Measurements from ENCODE around the gene DUSP3. TPM values are rescaled to one million over a fixed set of nuclear protein-coding genes. Genes with fewer than 3 reads are reported as not detected.

Gene DUSP3
- total RNA-seq: 10 to 100 TPM; 10.6 to 12.6 TPM
- 8.4 TPM for polyA plus RNA-seq (2013, experiment 1 of 2)
- 7.8 TPM for polyA plus RNA-seq (2013, experiment 2 of 2)
- total RNA-seq: 14.9 to 50.2 (median 29.0) reads per million in 172 experiments

DNA sequence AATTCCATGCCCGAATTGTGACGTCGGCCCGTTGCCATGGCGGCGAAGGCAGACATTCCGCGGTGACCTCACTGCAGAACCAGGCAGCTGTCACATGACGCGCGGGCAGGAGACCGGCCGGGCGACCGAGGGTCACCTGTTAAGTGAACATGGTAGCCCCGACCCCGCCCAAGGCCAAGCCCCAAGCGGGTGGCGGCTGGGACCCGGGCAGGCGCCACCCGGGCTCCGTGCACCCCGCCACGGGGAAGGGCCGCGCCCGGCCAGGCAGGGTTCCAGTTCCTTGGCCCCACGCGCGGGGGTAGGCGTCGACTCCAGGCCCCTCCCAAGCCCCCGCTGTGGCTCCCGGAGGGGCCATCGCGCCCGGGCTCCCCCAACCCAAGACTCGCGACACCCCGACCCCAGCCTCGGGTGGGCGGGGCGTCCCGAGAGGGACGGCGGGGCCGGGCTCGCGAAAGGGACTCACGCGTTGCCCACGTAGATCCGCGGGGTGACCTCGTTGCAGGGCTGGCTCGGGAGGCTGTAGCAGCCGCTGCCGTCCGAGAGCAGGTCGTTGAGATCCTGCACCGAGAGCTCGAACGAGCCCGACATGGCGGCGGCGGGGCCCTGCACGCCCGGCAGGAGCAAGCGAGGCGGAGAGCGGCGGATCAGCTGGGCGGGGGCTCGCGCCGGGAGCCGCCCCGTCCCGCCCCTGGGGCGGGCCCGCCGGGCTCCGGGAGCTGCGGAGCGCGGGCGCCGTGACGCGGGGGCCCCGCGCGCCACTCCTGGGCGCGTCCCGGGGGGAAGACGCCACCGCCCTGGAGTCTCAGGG is at the start of gene DUSP3:
Gene DUSP3, minus strand, starts transcription at position 641 of the 808 bp plus-strand sequence. Its CDS starts 53 bp downstream, at position 588.
- Mint-ChIP-seq H3K27ac (peak within 1 kb of the TSS; percentile 36), H3K36me3 (ENCODE audit: low read depth) (peaks cover 2% of the 10 kb centered on the region), H3K27me3 (peaks cover 32% of the 10 kb centered on the region), H3K9me3 (no peaks in the 10 kb centered on the region), H3K4me3 (peak within 1 kb of the TSS; percentile 90), H3K4me1 (ENCODE audit: low read depth) (peaks cover 8% of the 10 kb centered on the region)
- peaks cover 21% of the 10 kb centered on the region for H3K4me1 ChIP-seq (ENCODE audit: insufficient read depth, low read length)
- intact Hi-C loops (cut with DNase I, micrococcal nuclease): loop anchor here in 1 of 2 experiments (1.0 to 10.0 kb wide), 3 partner anchors 58 to 726 kb away; partner anchors contain the start of genes ARL4D and GPATCH8
- peak; percentile 47 to 89 (median 68) for DNase-seq
- peaks cover 6 to 21% of the 10 kb centered on the region in 2 experiments for H3K27me3 ChIP-seq (ENCODE audit: control insufficient read depth in 1 of 2, insufficient read depth in 2 of 2, low read length in 2 of 2)
- POLR2A ChIA-PET: interaction anchor here (0.6 to 1.3 kb wide), 8 partner anchors 11 to 567 kb away, joined by 3 to 5 read pairs (median 3); partner anchors contain the start of genes CD300LG and GRN
- TF ChIP-seq, protein P1, sequence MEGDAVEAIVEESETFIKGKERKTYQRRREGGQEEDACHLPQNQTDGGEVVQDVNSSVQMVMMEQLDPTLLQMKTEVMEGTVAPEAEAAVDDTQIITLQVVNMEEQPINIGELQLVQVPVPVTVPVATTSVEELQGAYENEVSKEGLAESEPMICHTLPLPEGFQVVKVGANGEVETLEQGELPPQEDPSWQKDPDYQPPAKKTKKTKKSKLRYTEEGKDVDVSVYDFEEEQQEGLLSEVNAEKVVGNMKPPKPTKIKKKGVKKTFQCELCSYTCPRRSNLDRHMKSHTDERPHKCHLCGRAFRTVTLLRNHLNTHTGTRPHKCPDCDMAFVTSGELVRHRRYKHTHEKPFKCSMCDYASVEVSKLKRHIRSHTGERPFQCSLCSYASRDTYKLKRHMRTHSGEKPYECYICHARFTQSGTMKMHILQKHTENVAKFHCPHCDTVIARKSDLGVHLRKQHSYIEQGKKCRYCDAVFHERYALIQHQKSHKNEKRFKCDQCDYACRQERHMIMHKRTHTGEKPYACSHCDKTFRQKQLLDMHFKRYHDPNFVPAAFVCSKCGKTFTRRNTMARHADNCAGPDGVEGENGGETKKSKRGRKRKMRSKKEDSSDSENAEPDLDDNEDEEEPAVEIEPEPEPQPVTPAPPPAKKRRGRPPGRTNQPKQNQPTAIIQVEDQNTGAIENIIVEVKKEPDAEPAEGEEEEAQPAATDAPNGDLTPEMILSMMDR (IDR thresholded peaks at IDR 0.05): no peak
- peak; percentile 96 for ATAC-seq (ENCODE audit: poor library complexity)
- H3K36me3 ChIP-seq (ENCODE audit: insufficient read depth, low read length): no peaks in the 10 kb centered on the region
- peak within 1 kb of the TSS; percentile 65 for H3K4me3 ChIP-seq (ENCODE audit: low read length)
- H3K9me3 ChIP-seq (ENCODE audit: control insufficient read depth in 1 of 2, insufficient read depth in 1 of 2, low read length in 2 of 2): no peaks in the 10 kb centered on the region
- H3K27ac ChIP-seq (ENCODE audit: low read depth in 1 of 2, low read length in 2 of 2): peak within 1 kb of the TSS in 1 of 2 donors; percentile 38
- CTCF ChIA-PET: interaction anchor here (0.8 to 1.6 kb wide), 3 partner anchors 10 to 68 kb away, joined by 3 to 7 read pairs (median 5); partner anchors contain the start of gene CD300LG

DNA sequence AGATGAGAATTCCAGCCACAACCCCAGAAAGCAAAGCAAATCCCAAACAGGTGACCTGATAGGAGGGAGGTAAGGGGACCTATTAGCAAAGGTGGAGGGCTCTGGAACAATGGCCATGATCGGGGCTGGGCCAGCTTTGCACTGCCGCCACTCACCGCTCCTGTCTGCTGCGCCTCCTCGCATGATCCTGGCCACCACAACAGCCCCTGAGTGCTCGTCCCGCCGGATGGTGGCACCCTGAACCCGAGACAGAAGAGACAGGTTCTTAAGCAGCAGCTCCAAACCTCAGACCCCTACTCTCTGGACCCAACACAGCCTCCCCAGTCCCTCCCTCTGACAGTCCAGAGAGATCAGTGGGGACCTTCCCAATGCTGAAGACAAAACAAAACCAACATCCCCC is 48.8 kb upstream of the DUSP3 start:
- no peak overlapping the region for H3K27ac Mint-ChIP-seq
- H3K36me3 Mint-ChIP-seq (ENCODE audit: low read depth): no peaks in the 10 kb centered on the region
- H3K27me3 ChIP-seq (ENCODE audit: control insufficient read depth in 1 of 2, insufficient read depth in 2 of 2, low read length in 2 of 2): no peaks in the 10 kb centered on the region
- peaks cover 6% of the 10 kb centered on the region for H3K4me1 ChIP-seq (ENCODE audit: insufficient read depth, low read length)
- no peaks in the 10 kb centered on the region for H3K9me3 ChIP-seq (ENCODE audit: control insufficient read depth in 1 of 2, insufficient read depth in 1 of 2, low read length in 2 of 2)
- no peak for ATAC-seq (ENCODE audit: poor library complexity)
- no peaks in the 10 kb centered on the region for H3K36me3 ChIP-seq (ENCODE audit: insufficient read depth, low read length)
- no peak overlapping the region for H3K4me3 Mint-ChIP-seq
- intact Hi-C loops (cut with DNase I, micrococcal nuclease): no loop called here
- H3K27ac ChIP-seq (ENCODE audit: low read depth in 1 of 2, low read length in 2 of 2): no peak overlapping the region
- H3K27me3 Mint-ChIP-seq: peaks cover 16% of the 10 kb centered on the region
- no peaks in the 10 kb centered on the region for H3K9me3 Mint-ChIP-seq
- ChIA-PET CTCF (interaction anchor here (1.2 kb wide), 1 partner anchor 19 kb away, joined by 3 read pairs; no protein-coding TSS in a partner anchor), POLR2A (no interaction called here)
- DNase-seq: no peak
- H3K4me1 Mint-ChIP-seq (ENCODE audit: low read depth): no peaks in the 10 kb centered on the region
- no peak overlapping the region for H3K4me3 ChIP-seq (ENCODE audit: low read length)
- TF ChIP-seq, protein P1 (IDR thresholded peaks at IDR 0.05): no peak

DNA sequence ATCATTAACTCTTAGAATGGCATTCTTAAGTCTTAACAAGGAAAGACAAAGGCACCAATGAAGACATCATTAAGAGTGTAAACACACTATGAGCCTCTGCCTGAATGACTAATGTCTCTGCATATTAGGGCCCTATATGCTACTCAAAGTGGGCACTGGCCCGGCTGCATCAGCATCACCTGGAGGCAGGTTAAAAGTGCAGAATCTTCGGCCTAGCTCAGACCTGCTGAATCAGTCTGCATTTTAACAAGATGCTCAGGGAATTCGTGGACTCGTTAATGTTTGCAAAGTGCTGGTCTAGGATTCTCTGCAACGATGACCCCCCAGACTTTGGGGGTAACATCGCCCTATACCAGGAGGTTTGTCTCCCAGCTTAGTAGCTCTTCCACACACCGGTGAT is 47.4 kb upstream of the DUSP3 start:
- Histone ChIP-seq H3K27ac (ENCODE audit: low read depth in 1 of 2, low read length in 2 of 2) (no peak overlapping the region), H3K36me3 (ENCODE audit: insufficient read depth, low read length) (no peaks in the 10 kb centered on the region), H3K4me1 (ENCODE audit: insufficient read depth, low read length) (no peaks in the 10 kb centered on the region), H3K9me3 (ENCODE audit: control insufficient read depth in 1 of 2, insufficient read depth in 1 of 2, low read length in 2 of 2) (no peaks in the 10 kb centered on the region), H3K27me3 (ENCODE audit: control insufficient read depth in 1 of 2, insufficient read depth in 2 of 2, low read length in 2 of 2) (no peaks in the 10 kb centered on the region), H3K4me3 (ENCODE audit: low read length) (no peak overlapping the region)
- DNase-seq (no peak), ATAC-seq (ENCODE audit: poor library complexity) (no peak)
- no peak overlapping the region for H3K4me3 Mint-ChIP-seq
- H3K4me1 Mint-ChIP-seq (ENCODE audit: low read depth): no peaks in the 10 kb centered on the region
- TF ChIP-seq, protein P1 (IDR thresholded peaks at IDR 0.05): no peak
- ChIA-PET CTCF (interaction anchor here (0.8 kb wide), 1 partner anchor 20 kb away, joined by 4 read pairs; no protein-coding TSS in a partner anchor), POLR2A (no interaction called here)
- H3K9me3 Mint-ChIP-seq: no peaks in the 10 kb centered on the region
- peaks cover 3% of the 10 kb centered on the region for H3K27me3 Mint-ChIP-seq
- intact Hi-C loops (cut with DNase I, micrococcal nuclease): no loop called here
- H3K27ac Mint-ChIP-seq: no peak overlapping the region
- no peaks in the 10 kb centered on the region for H3K36me3 Mint-ChIP-seq (ENCODE audit: low read depth)

Data from CD4-positive, alpha-beta T cell (primary cell).